Fibroblast of gingiva (primary cell): ENCODE measurements around the gene AIP.
A peak's percentile ranks its signal among the peaks of the same experiment; 100 is the strongest.
"Not testable (repeated sequence)": the region's sequence is repeated elsewhere in the genome, so short reads cannot be mapped to it uniquely, and the experiment has no call there.

Source experiments
- DNase-seq: peaks from one replicate; pipeline ENCODE4 v3.0.0-alpha.2; 2011; ENCODE audit warnings: low read depth

Gene AIP

DNA sequence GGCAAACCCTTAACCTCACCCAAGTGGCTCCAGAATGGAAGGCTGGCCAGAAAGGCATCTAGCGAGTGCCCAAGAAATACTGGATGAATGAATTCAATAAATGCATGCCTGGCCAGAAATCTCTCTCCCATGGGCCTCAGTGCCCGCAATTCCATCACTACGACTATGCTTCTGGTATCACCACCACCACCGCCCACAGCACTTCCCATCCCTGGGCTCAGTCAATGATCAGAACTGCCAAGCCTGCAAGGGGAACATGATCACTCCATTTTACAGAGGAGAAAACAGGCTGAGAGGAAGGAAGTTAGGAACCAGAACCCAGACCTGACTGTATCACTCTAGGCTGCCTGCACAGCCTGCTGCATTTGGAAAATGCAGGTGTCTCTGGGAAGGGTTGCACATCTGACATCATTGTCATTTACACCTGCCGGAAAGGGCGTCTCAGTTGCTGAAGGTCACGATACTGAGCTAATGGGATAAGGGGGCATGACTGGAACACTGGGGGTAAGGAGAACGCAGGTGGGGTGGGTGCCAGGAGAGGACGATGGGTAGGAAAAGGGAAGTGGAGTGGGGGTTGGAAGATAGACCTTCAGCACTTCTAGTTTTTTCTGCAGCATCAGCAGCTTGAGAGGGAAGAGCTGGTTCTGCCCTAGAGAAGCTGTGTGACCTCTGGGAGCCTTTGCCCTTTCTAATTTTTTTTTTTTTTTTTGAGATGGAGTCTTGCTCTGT lies 33.5 kb upstream of the AIP start:
- DNase-seq: no peak

DNA sequence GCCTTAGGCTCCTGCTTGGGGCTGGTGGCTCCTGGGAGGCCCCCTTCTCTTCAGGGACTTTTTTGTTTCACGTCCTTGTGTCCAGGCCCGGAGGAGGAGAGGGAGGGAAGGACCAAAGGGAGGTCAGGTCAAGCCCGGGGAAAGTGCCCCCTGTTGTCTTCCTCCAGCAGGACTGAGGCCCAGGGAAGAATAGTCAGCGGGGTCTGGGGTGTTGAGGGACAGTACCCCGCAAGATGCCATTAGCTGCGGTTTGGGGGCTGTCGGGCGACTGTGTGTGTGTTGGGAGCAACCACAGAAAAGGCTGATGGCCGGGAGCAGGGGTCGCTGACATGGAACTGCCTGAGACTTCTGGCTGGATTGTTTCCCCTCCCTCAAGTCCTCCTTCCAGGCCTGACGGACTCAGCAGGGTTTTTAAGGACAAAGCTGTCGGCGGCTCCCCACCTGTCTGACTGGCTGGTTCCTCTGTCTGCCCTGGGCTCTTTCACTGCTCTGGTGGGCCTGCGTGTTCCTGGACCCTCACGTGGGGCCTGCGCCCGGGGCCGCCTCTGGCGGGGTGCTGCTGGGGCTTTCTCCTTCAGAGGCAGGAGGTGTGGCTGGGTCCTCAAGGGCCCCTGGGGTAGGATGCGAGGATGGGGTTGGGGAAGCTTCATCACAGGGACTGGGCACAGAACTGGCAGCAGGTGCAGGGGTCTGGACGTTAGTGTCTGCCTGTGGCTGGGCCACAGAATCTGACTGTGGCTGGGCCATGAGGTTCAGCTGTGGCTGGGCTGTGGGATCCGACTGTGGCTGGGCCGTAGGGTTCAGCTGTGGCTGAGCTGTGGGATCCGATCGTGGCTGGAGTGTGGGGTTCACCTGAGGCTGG lies 31.8 kb upstream of the AIP start:
- DNase-seq: no peak

- no peak for DNase-seq
These were observed 31.2 kb upstream of the AIP start for GRCh38 chr11:67451658-67451976.

- DNase-seq: no peak
These were observed 30.5 kb upstream of the AIP start, which contains the start of gene GPR152 for GRCh38 chr11:67452141-67452952. TSS of gene GPR152 (minus strand) at chr11:67452729. CDS start at chr11:67452724, 5 bp downstream.

DNA sequence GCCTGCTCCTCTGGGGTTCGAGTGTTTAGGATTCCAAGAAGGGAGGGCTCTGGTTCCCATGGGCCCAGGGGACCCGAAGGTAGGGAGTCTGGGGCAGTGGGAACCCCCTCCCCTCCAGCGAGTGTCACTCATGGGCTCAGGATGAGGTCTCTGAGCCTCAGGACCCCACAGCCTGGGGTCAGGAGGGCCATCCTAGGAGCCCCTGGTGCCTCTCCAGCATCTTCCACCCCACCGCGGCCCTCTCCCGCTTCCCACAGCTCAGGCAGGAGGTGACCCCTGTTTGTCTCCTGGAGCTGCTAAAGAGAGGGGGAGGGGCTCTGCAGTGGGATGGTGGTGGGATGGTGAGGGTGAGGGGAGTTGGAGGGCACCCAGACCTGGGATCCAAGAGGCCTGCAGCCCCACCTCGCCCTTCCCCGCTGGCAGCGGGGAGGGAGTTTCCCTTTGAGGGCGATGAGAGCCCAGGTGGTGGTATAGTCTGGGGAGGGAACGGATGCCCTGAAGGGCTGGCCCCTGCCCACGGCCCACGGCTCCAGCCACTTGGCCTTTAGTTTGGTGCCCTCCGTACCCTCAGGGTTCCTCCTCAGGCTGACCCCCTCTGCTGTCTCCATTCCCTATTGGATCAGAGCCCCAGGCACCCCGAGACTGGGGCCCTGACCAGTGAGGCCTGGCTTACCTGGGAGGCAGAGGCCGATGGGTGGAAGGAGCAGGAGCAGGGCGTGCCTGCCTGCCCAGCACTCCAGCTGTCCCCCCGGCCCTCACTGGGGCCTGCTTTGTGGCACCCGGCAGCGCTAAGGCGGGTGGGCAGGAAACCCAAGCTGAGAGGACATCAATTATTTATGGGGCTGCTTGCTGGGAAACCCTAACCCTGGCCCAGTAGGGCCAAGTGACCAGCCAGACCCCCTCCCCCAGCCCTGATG lies 28.8 kb upstream of the AIP start:
- no peak for DNase-seq

DNA sequence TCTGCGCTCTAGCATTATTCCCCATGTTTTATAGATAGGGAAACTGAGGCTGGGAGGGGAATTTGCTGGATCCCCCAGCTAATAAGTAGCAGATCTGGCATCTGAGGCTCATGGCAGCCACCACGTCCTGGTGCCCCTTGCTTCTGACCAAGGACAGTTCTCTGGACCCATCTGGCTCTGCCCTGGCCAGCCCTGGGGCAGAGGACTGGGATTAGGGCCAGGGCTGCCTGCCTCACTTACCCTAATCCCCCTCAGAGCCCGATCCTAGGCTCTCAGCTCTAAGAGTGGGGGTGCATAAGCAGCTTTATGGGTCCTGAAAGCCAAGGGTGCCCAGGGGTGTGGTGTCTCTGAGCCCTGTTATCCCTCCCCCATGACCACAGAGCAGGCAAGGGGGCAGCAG lies 27.8 kb upstream of the AIP start, which contains the start of gene CABP4:
CABP4 (plus strand) TSS at position 301 of the 400 bp plus-strand sequence; CDS start at position 371, 70 bp downstream.
- DNase-seq: no peak

GRCh38 chr11:67456068-67456705 lies 26.6 kb upstream of the AIP start:
- no peak for DNase-seq

DNA sequence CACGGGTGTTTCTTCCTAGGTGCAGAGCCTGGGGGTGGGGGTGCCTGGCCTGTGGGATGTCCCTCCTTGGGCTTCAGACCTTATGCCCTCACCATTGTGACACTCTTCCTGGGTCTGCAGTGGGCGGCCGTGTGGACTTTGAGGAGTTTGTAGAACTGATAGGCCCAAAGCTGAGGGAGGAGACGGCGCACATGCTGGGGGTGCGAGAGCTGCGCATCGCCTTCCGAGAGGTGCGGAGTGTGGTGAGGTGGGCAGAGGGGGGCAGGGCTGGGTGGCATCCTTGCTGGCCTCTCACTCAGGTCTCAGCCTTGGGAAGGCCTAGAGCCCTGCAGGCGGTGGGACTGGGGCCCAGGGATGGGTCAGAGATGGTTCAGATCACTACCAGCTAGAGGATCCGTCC lies 25.4 kb upstream of the AIP start:
- DNase-seq: no peak

DNA sequence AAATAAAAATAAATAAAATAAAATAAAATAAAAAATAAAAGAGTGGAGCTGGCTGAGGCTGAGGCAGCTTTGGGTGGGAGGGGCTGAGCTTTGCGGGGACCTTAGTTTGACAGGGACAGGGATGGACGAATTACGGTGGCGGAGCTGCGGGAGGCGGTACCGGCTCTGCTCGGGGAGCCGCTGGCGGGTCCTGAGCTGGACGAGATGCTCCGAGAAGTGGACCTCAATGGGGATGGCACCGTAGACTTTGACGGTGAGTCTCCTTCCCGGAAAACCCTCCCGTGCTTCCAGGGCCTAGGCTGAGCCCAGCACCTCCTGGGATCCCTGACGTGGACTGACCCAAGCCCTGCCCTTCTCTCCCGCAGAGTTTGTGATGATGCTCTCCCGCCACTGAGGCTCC lies 24.6 kb upstream of the AIP start:
- no peak for DNase-seq

- no peak for DNase-seq
These were observed 19.6 kb upstream of the AIP start for GRCh38 chr11:67463186-67463585.

- peak; percentile 62 for DNase-seq
These were observed 19.0 kb upstream of the AIP start for GRCh38 chr11:67463680-67464410.

DNA sequence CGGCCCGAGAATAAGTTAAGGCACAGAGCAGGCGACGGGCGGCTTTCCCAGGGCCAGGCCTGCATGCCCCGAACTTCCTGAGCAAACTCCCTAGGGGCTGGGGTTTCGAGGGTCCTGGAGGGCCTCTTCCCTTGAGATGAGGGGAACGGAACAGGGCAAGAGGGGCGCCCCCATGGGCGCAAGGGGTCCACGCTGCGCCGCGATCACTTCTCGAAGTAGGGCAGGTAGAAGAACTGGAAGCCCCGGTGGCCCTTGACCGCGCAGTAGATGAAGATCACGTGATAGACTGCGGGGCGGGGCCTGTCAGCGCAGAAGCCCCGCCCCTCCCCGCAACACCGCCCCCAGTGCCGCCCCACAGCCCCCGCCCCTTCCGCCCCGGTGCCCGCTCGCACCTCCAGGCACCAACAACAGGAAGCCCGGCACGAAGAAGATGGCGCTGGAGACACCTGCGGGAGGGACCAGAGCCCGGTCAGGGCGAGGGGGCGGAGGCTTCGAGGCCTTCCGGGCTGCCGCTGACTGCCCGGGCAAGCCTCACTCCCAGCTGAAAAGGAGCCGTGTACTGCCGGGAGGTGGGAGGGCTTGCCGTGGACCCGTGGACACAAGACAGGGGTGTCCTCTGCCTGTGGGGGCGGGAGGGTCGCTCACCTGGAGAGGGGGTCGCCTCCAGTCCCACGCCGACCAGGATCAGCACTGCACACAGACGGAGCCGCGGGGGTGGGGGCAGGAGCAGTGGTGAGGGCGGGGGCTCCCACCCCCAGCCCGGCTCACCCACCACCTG lies 18.2 kb upstream of the AIP start:
- peak; percentile 65 for DNase-seq

DNA sequence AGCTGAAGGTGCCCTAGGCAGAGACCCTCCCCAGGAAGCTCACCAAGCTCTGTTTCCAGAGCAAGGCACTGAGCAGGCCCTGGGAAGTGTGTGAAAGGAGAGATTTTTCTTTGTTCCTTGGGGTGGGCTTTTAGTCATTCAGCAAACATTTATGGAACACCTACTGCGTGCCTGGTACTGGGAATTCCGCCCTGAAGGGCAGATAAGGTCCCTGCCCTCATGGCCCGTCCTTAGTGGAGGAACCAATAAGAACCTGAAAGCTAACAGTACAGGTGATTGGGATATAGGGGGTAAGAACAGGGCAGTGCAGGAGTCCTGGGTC lies 17.7 kb upstream of the AIP start:
- no peak for DNase-seq

GRCh38 chr11:67465530-67465929 lies 17.3 kb upstream of the AIP start:
- DNase-seq: not testable (repeated sequence)

DNA sequence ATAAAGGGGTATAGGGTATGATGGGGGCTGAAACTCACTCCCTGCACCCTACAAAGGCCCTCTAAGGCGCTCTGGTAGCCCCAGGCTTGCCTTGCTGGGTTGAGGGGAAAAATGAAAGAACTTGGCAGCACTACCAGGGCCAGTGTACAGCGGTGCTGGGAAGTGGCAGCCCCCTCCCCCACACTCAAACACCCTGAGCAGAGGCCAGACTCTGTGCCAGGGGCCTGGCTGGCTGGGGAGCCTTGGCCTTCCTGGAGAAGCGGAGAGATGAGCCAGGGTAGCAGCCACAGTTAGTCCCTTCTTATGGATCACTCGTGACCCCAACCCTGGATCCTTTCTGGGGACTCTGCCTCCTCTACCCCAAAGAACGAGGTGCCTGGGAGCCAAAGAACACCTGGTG lies 16.5 kb upstream of the AIP start:
- no peak for DNase-seq

- no peak for DNase-seq
These were observed 15.7 kb upstream of the AIP start for GRCh38 chr11:67466962-67467771.

DNA sequence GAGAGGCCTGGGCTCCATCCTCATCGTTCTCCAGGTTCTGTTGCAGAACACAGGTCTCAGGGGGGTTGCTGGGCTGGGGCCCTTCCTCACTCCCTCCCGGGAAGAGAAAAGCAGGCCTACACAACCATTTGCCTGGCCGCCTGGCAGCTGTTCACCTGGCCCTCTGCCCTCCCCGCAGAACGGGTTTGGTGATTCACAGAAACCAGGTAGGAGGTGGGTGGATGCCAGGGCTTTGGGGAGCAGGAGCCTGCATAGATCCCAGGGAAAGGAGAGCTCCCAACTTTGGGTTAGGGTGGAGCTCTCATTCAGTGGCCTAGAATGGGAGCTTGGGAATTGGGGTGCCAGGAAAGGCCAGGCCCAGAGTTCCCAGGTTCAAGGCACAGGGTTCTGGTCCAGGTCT lies 14.8 kb upstream of the AIP start:
- DNase-seq: no peak

DNA sequence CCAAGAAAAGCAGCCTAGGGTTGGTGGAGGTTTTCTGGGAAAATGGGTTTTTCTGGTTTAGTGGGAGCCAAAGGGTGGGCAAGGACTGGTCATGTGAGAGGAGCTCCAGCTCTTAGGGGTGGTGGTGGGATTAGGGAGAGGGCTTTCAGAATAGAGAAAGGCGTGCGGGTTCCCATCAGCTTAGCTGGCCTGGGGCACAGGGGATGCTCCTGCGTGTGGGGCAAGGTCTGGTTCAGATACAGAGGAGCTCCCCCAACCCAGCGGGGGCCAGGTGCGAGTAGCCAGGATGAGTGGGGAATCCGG lies 14.4 kb upstream of the AIP start:
- no peak for DNase-seq
